IPS-18a (cell line): ENCODE measurements around the gene PARM1.

Experiments used
- H3K27ac ChIP-seq: one replicate; pipeline ENCODE4 v1.5.1; 2013; ENCODE audit warnings: low read length
- H3K27me3 ChIP-seq: one replicate; pipeline ENCODE4 v1.6.1; 2013; ENCODE audit warnings: mild to moderate bottlenecking, low read length; ENCODE audit not compliant: control insufficient read depth, insufficient read depth
- H3K36me3 ChIP-seq: one replicate; pipeline ENCODE4 v1.6.1; 2013; ENCODE audit warnings: low read depth, low read length; ENCODE audit not compliant: control insufficient read depth
- H3K4me1 ChIP-seq: one replicate; pipeline ENCODE4 v1.6.1; 2013; ENCODE audit warnings: low read depth, low read length; ENCODE audit not compliant: control insufficient read depth
- H3K4me3 ChIP-seq: one replicate; pipeline ENCODE4 v1.5.1; 2013; ENCODE audit warnings: low read length
- H3K9ac ChIP-seq: one replicate; pipeline ENCODE4 v1.6.1; 2013; ENCODE audit warnings: mild to moderate bottlenecking, low read length, moderate library complexity
- H3K9me3 ChIP-seq: one replicate; pipeline ENCODE4 v1.6.1; 2013; ENCODE audit warnings: low read depth, low read length; ENCODE audit not compliant: control insufficient read depth

PARM1 gene

DNA sequence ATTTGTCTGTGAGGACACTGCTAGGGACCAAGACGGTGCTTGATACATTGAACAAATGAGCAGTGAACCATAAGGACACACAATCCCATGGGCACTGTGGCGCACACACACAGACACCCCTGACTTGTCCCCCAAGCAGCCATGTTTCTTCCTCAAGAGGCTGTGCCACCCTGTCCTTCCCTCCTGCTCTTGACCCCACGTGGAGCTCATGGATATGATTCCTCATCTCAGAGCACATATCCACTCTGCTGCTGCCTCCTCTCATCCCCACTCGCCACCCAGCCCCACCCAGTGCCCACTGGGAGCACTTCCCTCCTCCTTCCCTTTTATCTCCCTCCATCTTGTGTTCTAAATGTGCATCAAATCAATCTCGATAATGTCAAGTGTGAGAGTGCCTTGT lies 102.4 kb downstream of the PARM1 start:
- Histone ChIP-seq H3K27ac (no peak overlapping the region), H3K4me1 (peaks cover 3% of the 10 kb centered on the region), H3K4me3 (no peak overlapping the region)

DNA sequence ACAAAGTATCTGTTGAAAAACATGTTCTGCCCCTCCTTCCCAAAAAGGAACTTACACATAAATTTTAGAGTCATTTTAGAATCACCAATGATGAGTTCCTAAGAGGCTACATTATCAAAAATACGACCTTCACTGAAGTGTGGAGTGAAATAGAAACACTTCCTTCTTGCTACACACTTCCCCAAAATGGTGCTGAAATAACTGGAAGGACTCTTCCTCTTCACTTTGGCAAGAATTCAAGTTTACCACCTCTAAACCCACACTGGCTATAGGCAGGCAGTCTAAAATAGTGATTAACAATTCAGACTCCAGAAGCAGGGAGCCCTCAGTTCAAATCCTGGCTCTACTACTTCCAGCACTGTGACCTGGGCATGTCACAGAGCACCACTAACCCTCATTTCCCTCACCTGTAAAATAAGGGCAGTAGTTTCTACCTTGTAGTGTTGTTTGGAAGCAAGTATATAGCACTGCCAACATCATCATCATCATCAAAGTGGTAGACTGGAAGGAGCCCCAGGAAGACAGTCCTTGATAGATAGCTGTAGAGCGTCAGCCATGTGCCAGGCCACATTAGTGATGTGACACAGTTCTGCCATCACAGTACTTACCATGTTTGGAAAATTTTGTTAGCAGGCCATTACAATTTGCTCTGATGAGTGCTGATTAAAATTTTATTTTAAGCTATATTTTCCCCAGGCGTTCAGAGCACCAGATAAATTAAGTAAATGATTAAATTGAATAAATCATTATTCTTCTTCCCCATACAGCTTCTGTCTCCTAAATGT lies 103.3 kb downstream of the PARM1 start:
- H3K36me3 ChIP-seq, result no peaks in the 10 kb centered on the region
- no peak overlapping the region for H3K27ac ChIP-seq
- no peaks in the 10 kb centered on the region for H3K9me3 ChIP-seq
- no peak overlapping the region for H3K4me3 ChIP-seq
- no peak overlapping the region for H3K9ac ChIP-seq
- no peaks in the 10 kb centered on the region for H3K27me3 ChIP-seq
- H3K4me1 ChIP-seq, result peaks cover 3% of the 10 kb centered on the region

More for the DNA sequence above, 102.4 kb downstream of the PARM1 start:
- Histone ChIP-seq H3K27me3 (no peaks in the 10 kb centered on the region), H3K9ac (no peak overlapping the region), H3K9me3 (no peaks in the 10 kb centered on the region), H3K36me3 (no peaks in the 10 kb centered on the region)

DNA sequence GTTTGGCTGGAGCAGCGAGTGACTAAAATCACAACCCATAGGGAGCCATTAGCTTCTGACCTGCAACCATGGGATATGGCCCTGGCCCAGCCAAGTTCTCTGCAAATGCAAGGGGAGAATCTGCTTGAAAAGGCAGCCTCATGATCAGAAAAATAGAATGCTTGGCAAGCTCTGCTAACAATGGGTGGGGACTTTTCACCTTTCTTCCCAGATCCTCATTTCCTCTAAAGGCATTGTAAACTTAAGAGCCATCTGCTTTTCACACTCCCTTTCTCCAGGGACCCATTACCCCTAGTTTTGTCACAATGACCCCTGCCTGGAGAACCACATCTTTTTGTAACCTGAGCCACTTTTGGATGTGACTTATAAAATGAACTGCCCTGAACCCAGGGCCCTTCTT lies 104.3 kb downstream of the PARM1 start:
- Histone ChIP-seq H3K36me3 (no peaks in the 10 kb centered on the region), H3K9me3 (no peaks in the 10 kb centered on the region), H3K27me3 (no peaks in the 10 kb centered on the region)

DNA sequence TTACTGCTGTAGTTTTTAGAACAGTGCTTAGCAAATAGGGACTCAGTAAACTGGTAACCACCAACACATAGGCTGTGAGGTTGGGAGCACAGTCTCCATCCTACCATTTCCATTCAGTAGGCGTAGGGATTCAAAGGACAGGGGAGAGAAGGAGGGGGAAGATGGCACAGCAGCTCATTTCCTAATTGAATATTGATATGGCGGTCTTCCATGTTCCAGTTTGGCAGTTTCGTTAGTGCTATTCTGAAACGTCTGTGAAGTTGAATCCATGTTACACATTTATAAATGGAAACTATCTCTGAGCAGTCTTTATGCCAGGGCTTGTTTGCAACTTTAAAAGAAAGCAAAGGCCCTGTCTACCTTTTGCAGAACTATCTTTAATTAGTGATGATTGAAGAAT lies 105.5 kb downstream of the PARM1 start:
- H3K36me3 ChIP-seq, result no peaks in the 10 kb centered on the region
- H3K9ac ChIP-seq, result no peak overlapping the region
- H3K4me3 ChIP-seq, result no peak overlapping the region
- H3K27ac ChIP-seq, result no peak overlapping the region
- no peaks in the 10 kb centered on the region for H3K9me3 ChIP-seq
- H3K27me3 ChIP-seq, result no peaks in the 10 kb centered on the region
- peaks cover 3% of the 10 kb centered on the region for H3K4me1 ChIP-seq

More for the DNA sequence above, 104.3 kb downstream of the PARM1 start:
- Histone ChIP-seq H3K4me3 (no peak overlapping the region), H3K9ac (no peak overlapping the region), H3K4me1 (peaks cover 3% of the 10 kb centered on the region), H3K27ac (no peak overlapping the region)

DNA sequence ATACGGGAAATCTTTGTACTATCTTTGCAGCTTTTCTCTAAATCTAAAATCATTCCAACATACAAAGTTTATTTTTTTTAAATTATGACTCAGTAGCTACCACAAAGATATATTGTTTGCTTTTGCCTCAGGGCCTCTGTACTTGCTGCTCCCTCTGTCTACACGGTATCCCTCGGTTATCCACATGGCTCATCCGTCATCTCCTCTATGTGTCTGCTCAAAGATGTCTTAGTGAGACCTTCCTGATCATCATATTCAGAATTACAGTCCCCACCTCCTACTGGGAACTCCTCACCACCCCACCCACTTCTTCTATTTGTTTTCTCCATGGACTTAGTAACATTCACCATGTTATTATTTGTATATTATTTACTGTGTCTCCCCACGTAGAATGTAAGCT lies 107.8 kb downstream of the PARM1 start:
- Histone ChIP-seq H3K27me3 (no peaks in the 10 kb centered on the region), H3K27ac (no peak overlapping the region), H3K4me1 (peaks cover 3% of the 10 kb centered on the region), H3K4me3 (no peak overlapping the region), H3K9ac (no peak overlapping the region), H3K9me3 (no peaks in the 10 kb centered on the region), H3K36me3 (no peaks in the 10 kb centered on the region)

DNA sequence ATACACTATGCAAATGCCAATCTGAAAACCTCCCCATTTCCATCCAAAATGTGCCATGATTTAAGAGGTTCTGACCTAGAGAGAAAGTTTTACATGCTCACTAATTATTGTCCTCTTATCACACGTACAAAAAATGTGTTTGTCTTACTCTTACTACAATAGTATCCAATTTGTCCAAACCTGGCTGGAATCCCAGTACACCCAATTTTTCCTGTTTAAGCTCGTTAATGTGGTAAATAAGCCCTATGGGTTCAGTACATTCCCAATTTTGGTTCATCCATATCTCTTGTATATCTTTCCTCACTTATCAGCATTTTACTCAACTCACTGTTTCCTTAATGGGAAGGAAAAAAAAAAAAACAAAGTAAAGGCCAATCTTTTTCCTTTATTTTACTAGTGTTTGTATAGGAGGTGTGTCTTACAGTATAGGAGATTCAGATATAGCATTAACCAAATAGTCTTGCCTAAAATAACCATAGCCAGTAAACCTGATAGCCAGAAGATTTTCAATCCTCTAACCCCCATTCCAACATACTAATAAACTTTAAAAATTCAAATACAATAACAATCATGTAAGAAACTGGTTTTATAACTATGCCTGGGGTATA lies 109.8 kb downstream of the PARM1 start:
- H3K4me1 ChIP-seq, result no peaks in the 10 kb centered on the region
- no peaks in the 10 kb centered on the region for H3K9me3 ChIP-seq
- H3K27ac ChIP-seq, result no peak overlapping the region
- H3K36me3 ChIP-seq, result no peaks in the 10 kb centered on the region
- H3K9ac ChIP-seq, result no peak overlapping the region
- H3K4me3 ChIP-seq, result no peak overlapping the region
- no peaks in the 10 kb centered on the region for H3K27me3 ChIP-seq

DNA sequence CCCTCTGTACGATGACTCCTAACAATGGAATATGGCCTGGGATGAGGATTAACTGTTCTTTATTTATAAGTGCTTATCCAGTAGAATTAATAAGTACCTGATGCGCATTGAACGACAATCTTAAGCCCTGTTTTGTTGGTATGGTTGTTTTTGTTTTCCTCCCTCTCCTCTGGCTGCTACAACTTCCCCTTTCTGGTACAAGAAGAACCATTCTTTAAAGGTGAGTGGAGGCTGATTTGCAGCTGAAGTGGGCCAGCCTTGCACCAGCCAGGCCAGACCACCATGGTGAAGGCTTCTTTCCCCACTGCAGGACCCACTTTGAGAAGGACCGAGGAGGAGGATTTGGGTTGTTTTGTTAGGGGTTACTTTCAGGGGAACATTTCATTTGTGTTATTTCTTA lies 113.3 kb downstream of the PARM1 start:
- no peaks in the 10 kb centered on the region for H3K9me3 ChIP-seq
- peaks cover 3% of the 10 kb centered on the region for H3K4me1 ChIP-seq
- no peak overlapping the region for H3K4me3 ChIP-seq
- H3K27me3 ChIP-seq, result no peaks in the 10 kb centered on the region
- H3K36me3 ChIP-seq, result no peaks in the 10 kb centered on the region
- H3K9ac ChIP-seq, result no peak overlapping the region
- no peak overlapping the region for H3K27ac ChIP-seq

DNA sequence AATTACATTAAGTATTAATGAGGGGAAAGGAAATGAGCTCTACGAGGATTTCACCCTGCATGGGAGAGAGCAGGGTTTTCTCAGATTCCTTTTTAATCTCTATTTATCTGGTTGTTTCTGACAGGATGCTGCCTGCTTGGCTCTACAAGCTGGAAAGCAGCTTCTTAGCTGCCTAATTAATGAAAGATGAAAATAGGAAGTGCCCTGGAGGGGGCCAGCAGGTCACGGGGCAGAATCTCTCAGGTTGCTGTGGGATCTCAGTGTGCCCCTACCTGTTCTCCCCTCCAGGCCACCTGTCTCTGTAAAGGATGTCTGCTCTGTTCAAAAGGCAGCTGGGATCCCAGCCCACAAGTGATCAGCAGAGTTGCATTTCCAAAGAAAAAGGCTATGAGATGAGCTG lies 113.7 kb downstream of the PARM1 start:
- no peak overlapping the region for H3K9ac ChIP-seq
- H3K4me1 ChIP-seq, result peaks cover 3% of the 10 kb centered on the region
- no peak overlapping the region for H3K4me3 ChIP-seq
- no peaks in the 10 kb centered on the region for H3K36me3 ChIP-seq
- H3K27ac ChIP-seq, result no peak overlapping the region
- no peaks in the 10 kb centered on the region for H3K27me3 ChIP-seq
- H3K9me3 ChIP-seq, result no peaks in the 10 kb centered on the region

DNA sequence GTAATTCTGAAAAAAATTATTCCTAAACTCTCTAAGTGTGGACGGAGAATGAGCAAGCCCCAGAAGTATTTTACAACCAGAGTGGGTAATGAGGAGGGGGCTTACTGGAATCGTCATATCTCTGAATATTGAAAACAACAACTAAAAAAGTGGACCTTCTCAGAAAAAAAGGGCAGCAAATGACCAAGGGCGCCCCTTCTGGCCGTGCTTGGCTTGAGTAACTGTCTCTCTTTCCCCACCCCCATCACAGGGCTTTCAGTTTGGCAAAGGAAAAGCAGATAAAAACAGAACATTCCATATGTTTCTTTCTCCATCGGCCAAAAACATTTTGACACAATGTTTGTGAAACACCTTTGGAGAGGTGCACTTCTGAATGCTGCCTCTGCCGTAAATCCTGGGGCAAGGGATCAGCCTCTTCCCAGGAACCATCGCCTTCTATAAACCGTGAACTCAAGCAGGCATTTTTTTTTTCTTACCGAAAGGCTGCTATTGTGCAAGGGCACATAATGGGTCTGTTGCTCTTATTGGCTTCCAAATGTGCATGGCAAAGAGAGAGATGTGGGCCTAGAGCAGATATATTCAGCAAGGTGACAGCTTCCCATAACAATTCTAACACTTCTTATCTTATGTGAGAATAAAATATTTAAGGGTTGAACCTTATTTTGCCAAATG lies 115.4 kb downstream of the PARM1 start:
- H3K4me1 ChIP-seq, result peaks cover 3% of the 10 kb centered on the region
- no peaks in the 10 kb centered on the region for H3K36me3 ChIP-seq
- H3K27ac ChIP-seq, result no peak overlapping the region
- H3K9me3 ChIP-seq, result no peaks in the 10 kb centered on the region
- H3K4me3 ChIP-seq, result no peak overlapping the region
- no peaks in the 10 kb centered on the region for H3K27me3 ChIP-seq
- no peak overlapping the region for H3K9ac ChIP-seq

DNA sequence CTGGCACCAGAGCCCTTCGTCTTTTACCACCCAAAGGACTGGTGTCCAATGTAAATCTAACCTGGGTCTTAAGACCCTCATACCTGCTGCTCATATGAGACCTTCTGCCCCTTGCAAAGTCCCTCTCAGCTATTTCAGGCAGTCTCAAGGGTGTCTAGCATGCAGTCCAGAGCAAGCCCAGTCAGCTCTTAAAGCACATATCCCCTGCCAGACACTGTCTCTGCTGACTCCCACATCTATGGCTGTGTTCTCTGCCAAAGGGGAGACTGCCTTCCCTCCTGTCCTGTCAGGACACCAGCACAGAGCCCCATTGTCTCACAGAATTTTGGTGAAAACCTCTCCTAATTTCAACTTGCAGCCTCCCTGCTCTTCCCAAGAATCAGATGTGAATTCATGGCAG lies 118.5 kb downstream of the PARM1 start:
- Histone ChIP-seq H3K36me3 (no peaks in the 10 kb centered on the region), H3K27me3 (no peaks in the 10 kb centered on the region), H3K27ac (no peak overlapping the region), H3K9ac (no peak overlapping the region), H3K4me1 (peaks cover 3% of the 10 kb centered on the region), H3K9me3 (no peaks in the 10 kb centered on the region), H3K4me3 (no peak overlapping the region)

DNA sequence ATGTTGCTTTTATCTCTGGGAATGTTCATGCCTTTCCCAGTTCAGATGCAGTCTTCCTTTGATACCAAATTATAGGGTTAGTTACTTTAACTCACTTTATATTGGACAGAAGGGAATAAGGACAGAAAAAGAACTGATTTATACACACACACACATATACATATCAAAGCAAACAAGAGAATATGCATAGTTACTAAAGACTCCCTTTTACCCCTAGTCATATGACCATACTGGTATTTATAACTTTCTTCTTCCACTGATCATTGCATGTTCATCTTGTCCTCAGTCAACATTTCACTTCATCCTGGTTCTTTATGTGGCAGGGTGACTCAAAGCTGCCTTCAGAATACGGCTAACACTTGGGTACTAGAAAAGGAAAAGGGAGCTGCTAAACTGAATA lies 120.4 kb downstream of the PARM1 start:
- Histone ChIP-seq H3K27ac (no peak overlapping the region), H3K27me3 (no peaks in the 10 kb centered on the region), H3K36me3 (no peaks in the 10 kb centered on the region), H3K9me3 (no peaks in the 10 kb centered on the region), H3K9ac (no peak overlapping the region), H3K4me3 (no peak overlapping the region), H3K4me1 (peaks cover 2% of the 10 kb centered on the region)
